ENCODE data around the gene SHOC2. TPM values are rescaled to one million over a fixed set of nuclear protein-coding genes. Genes with fewer than 3 reads are reported as not detected.

The SHOC2 gene
- polyA plus RNA-seq, 1 donor, result 34.3 TPM

GRCh38 chr10:110918643-110919348, 608 bp upstream of the SHOC2 start, which contains the start of gene BBIP1:
Gene BBIP1 (minus strand): TSS chr10:110919180. CDS start chr10:110918157, 1,023 bp downstream.
- no CpG with 5 or more reads among the region's 40 CpGs for WGBS (ENCODE audit: insufficient coverage, low lambda C conversion rate)
- Histone ChIP-seq H3K9me3 (ENCODE audit: control insufficient read depth, low read depth, low read length) (no peaks in the 10 kb centered on the region), H3K27me3 (ENCODE audit: control insufficient read depth, insufficient read depth, low read length) (no peaks in the 10 kb centered on the region), H3K4me1 (ENCODE audit: control insufficient read depth, insufficient read depth, low read length) (peaks cover 6% of the 10 kb centered on the region), H3K36me3 (ENCODE audit: control insufficient read depth, insufficient read depth, low read length) (no peaks in the 10 kb centered on the region), H3K27ac (ENCODE audit: low read length) (peak within 1 kb of the TSS; percentile 97), H3K4me3 (ENCODE audit: low read length) (peak within 1 kb of the TSS; percentile 89)
- peak in 1 of 2 donors; percentile 100 for DNase-seq

GRCh38 chr10:110919971-110920881, 822 bp downstream of the SHOC2 start:
- Histone ChIP-seq H3K36me3 (ENCODE audit: control insufficient read depth, insufficient read depth, low read length) (no peaks in the 10 kb centered on the region), H3K4me1 (ENCODE audit: control insufficient read depth, insufficient read depth, low read length) (peaks cover 12% of the 10 kb centered on the region), H3K4me3 (ENCODE audit: low read length) (peak overlapping the region; percentile 89), H3K27ac (ENCODE audit: low read length) (peak overlapping the region; percentile 96), H3K9me3 (ENCODE audit: control insufficient read depth, low read depth, low read length) (no peaks in the 10 kb centered on the region), H3K27me3 (ENCODE audit: control insufficient read depth, insufficient read depth, low read length) (no peaks in the 10 kb centered on the region)
- WGBS (ENCODE audit: insufficient coverage, low lambda C conversion rate), result 0% methylated on average over 2 of the region's 44 CpGs
- peak; percentile 17 to 78 for DNase-seq

- Histone ChIP-seq H3K36me3 (ENCODE audit: control insufficient read depth, insufficient read depth, low read length) (no peaks in the 10 kb centered on the region), H3K27ac (ENCODE audit: low read length) (peak overlapping the region; percentile 57), H3K9me3 (ENCODE audit: control insufficient read depth, low read depth, low read length) (no peaks in the 10 kb centered on the region), H3K27me3 (ENCODE audit: control insufficient read depth, insufficient read depth, low read length) (no peaks in the 10 kb centered on the region), H3K4me1 (ENCODE audit: control insufficient read depth, insufficient read depth, low read length) (peaks cover 12% of the 10 kb centered on the region), H3K4me3 (ENCODE audit: low read length) (no peak overlapping the region)
- 0% methylated on average over 1 of the region's 2 CpGs for WGBS (ENCODE audit: insufficient coverage, low lambda C conversion rate)
- DNase-seq, result peak; percentile 38 to 75
Observed at GRCh38 chr10:110923856-110924493, 4.6 kb downstream of the SHOC2 start.

- no CpG with 5 or more reads among the region's 2 CpGs for whole genome bisulfite sequencing (ENCODE audit: insufficient coverage, low lambda C conversion rate)
- no peaks in the 10 kb centered on the region for H3K36me3 ChIP-seq (ENCODE audit: control insufficient read depth, insufficient read depth, low read length)
- H3K27ac ChIP-seq (ENCODE audit: low read length), result no peak overlapping the region
- H3K4me3 ChIP-seq (ENCODE audit: low read length), result no peak overlapping the region
- no peak for DNase-seq
- H3K9me3 ChIP-seq (ENCODE audit: control insufficient read depth, low read depth, low read length), result no peaks in the 10 kb centered on the region
- peaks cover 16% of the 10 kb centered on the region for H3K4me1 ChIP-seq (ENCODE audit: control insufficient read depth, insufficient read depth, low read length)
- H3K27me3 ChIP-seq (ENCODE audit: control insufficient read depth, insufficient read depth, low read length), result no peaks in the 10 kb centered on the region
Observed at GRCh38 chr10:110927461-110927860, 8.1 kb downstream of the SHOC2 start.

GRCh38 chr10:110931769-110932381, 12.5 kb downstream of the SHOC2 start:
- no peak overlapping the region for H3K4me3 ChIP-seq (ENCODE audit: low read length)
- peak in 1 of 2 donors; percentile 46 for DNase-seq
- no peaks in the 10 kb centered on the region for H3K36me3 ChIP-seq (ENCODE audit: control insufficient read depth, insufficient read depth, low read length)
- WGBS (ENCODE audit: insufficient coverage, low lambda C conversion rate), result no CpG with 5 or more reads among the region's 1 CpG
- H3K9me3 ChIP-seq (ENCODE audit: control insufficient read depth, low read depth, low read length), result no peaks in the 10 kb centered on the region
- peaks cover 5% of the 10 kb centered on the region for H3K4me1 ChIP-seq (ENCODE audit: control insufficient read depth, insufficient read depth, low read length)
- H3K27ac ChIP-seq (ENCODE audit: low read length), result peak overlapping the region; percentile 5
- no peaks in the 10 kb centered on the region for H3K27me3 ChIP-seq (ENCODE audit: control insufficient read depth, insufficient read depth, low read length)

GRCh38 chr10:110932505-110933180, 13.2 kb downstream of the SHOC2 start:
- Histone ChIP-seq H3K27ac (ENCODE audit: low read length) (no peak overlapping the region), H3K4me1 (ENCODE audit: control insufficient read depth, insufficient read depth, low read length) (peaks cover 5% of the 10 kb centered on the region)

GRCh38 chr10:110936757-110937156, 17.4 kb downstream of the SHOC2 start:
- no CpG with 5 or more reads among the region's 18 CpGs for WGBS (ENCODE audit: insufficient coverage, low lambda C conversion rate)

More at GRCh38 chr10:110932505-110933180, 13.2 kb downstream of the SHOC2 start:
- no peak for DNase-seq
- H3K27me3 ChIP-seq (ENCODE audit: control insufficient read depth, insufficient read depth, low read length), result no peaks in the 10 kb centered on the region
- no peak overlapping the region for H3K4me3 ChIP-seq (ENCODE audit: low read length)
- H3K36me3 ChIP-seq (ENCODE audit: control insufficient read depth, insufficient read depth, low read length), result no peaks in the 10 kb centered on the region
- WGBS (ENCODE audit: insufficient coverage, low lambda C conversion rate), result 43% methylated on average over 1 of the region's 1 CpG
- no peaks in the 10 kb centered on the region for H3K9me3 ChIP-seq (ENCODE audit: control insufficient read depth, low read depth, low read length)

GRCh38 chr10:110939419-110939818, 20.0 kb downstream of the SHOC2 start:
- no peaks in the 10 kb centered on the region for H3K27me3 ChIP-seq (ENCODE audit: control insufficient read depth, insufficient read depth, low read length)
- WGBS (ENCODE audit: insufficient coverage, low lambda C conversion rate), result 96% methylated on average over 4 of the region's 4 CpGs
- no peak for DNase-seq
- peaks cover 6% of the 10 kb centered on the region for H3K36me3 ChIP-seq (ENCODE audit: control insufficient read depth, insufficient read depth, low read length)
- no peak overlapping the region for H3K27ac ChIP-seq (ENCODE audit: low read length)
- no peaks in the 10 kb centered on the region for H3K4me1 ChIP-seq (ENCODE audit: control insufficient read depth, insufficient read depth, low read length)
- no peak overlapping the region for H3K4me3 ChIP-seq (ENCODE audit: low read length)
- H3K9me3 ChIP-seq (ENCODE audit: control insufficient read depth, low read depth, low read length), result no peaks in the 10 kb centered on the region

More at GRCh38 chr10:110936757-110937156, 17.4 kb downstream of the SHOC2 start:
- no peak overlapping the region for H3K27ac ChIP-seq (ENCODE audit: low read length)
- H3K27me3 ChIP-seq (ENCODE audit: control insufficient read depth, insufficient read depth, low read length), result no peaks in the 10 kb centered on the region
- H3K36me3 ChIP-seq (ENCODE audit: control insufficient read depth, insufficient read depth, low read length), result peaks cover 3% of the 10 kb centered on the region
- no peak for DNase-seq
- H3K4me1 ChIP-seq (ENCODE audit: control insufficient read depth, insufficient read depth, low read length), result peaks cover 5% of the 10 kb centered on the region
- H3K9me3 ChIP-seq (ENCODE audit: control insufficient read depth, low read depth, low read length), result no peaks in the 10 kb centered on the region
- H3K4me3 ChIP-seq (ENCODE audit: low read length), result no peak overlapping the region

- DNase-seq, result no peak
- Histone ChIP-seq H3K9me3 (ENCODE audit: control insufficient read depth, low read depth, low read length) (no peaks in the 10 kb centered on the region), H3K4me3 (ENCODE audit: low read length) (no peak overlapping the region), H3K27me3 (ENCODE audit: control insufficient read depth, insufficient read depth, low read length) (no peaks in the 10 kb centered on the region), H3K27ac (ENCODE audit: low read length) (no peak overlapping the region), H3K36me3 (ENCODE audit: control insufficient read depth, insufficient read depth, low read length) (peaks cover 6% of the 10 kb centered on the region), H3K4me1 (ENCODE audit: control insufficient read depth, insufficient read depth, low read length) (no peaks in the 10 kb centered on the region)
- 96% methylated on average over 3 of the region's 5 CpGs for WGBS (ENCODE audit: insufficient coverage, low lambda C conversion rate)
Observed at GRCh38 chr10:110944792-110945396, 25.5 kb downstream of the SHOC2 start.
